ENCODE results near the gene S100G.

- no peak for TF ChIP-seq CTCF (IDR thresholded peaks at IDR 0.05; ENCODE audit: low read depth, low read length)
- no peak for TF ChIP-seq EZH2phosphoT487 (IDR thresholded peaks at IDR 0.05; ENCODE audit: low read depth)
Observed at GRCh38 chrX:16696956-16697355, 47.0 kb downstream of the S100G start.
